HepG2 (cell line): ENCODE data around the gene RNF208. TPM values are rescaled to one million over a fixed set of nuclear protein-coding genes. Genes with fewer than 3 reads are reported as not detected.

Experiments
- ASH2L ChIP-seq: fragments of 300-600, 200-600 bp; sonication (generic); IDR thresholded peaks from 2 replicates; pipeline ENCODE4 v1.7.0; 2017; ENCODE audit warnings: low read depth, mild to moderate bottlenecking, moderate library complexity, mixed read lengths, low read length; ENCODE audit not compliant: insufficient read length
- GPBP1L1 ChIP-seq: sonication (generic); formaldehyde crosslinking; IDR thresholded peaks from 2 replicates; pipeline ENCODE4 v1.5.0; 2020; ENCODE audit warnings: mild to moderate bottlenecking, missing genetic modification reagents
- ISL2 ChIP-seq: sonication (generic); formaldehyde crosslinking; IDR thresholded peaks from 2 replicates; pipeline ENCODE4 v1.5.0; 2020; ENCODE audit warnings: missing genetic modification reagents
- MIER3 ChIP-seq: IDR thresholded peaks from 2 replicates; pipeline ENCODE4 v1.6.1; 2016; ENCODE audit warnings: missing compliant biosample characterization, borderline replicate concordance
- MTA1 ChIP-seq: sonication (generic); formaldehyde crosslinking; IDR thresholded peaks from 2 replicates; pipeline ENCODE4 v1.4.0; 2020; ENCODE audit warnings: missing genetic modification reagents, mild to moderate bottlenecking, borderline replicate concordance
- MTF2 ChIP-seq: sonication (generic); formaldehyde crosslinking; IDR thresholded peaks from 2 replicates; pipeline ENCODE4 v1.5.0; 2020; ENCODE audit warnings: missing genetic modification reagents, borderline replicate concordance
- MXI1 ChIP-seq: IDR thresholded peaks from 3 replicates; pipeline ENCODE4 v1.6.1; 2012; ENCODE audit warnings: low read depth, low read length, inconsistent platforms, borderline replicate concordance
- NFE2L2 ChIP-seq: fragments of 150-350 bp; IDR thresholded peaks from 2 replicates; pipeline ENCODE4 v1.6.1; 2014; ENCODE audit warnings: low read length
- PAXIP1 ChIP-seq: sonication (generic); formaldehyde crosslinking; conservative IDR thresholded peaks from 2 replicates; pipeline ENCODE4 v1.4.0; 2020; ENCODE audit warnings: mild to moderate bottlenecking, missing genetic modification reagents, moderate library complexity
- PHF8 ChIP-seq: sonication (generic); formaldehyde crosslinking; IDR thresholded peaks from 2 replicates; pipeline ENCODE4 v1.5.0; 2020; ENCODE audit warnings: missing genetic modification reagents
- RAD21 ChIP-seq: fragments of 450-650 bp; formaldehyde crosslinking; IDR thresholded peaks from 2 replicates; pipeline ENCODE4 v1.5.0; 2020; ENCODE audit warnings: mild to moderate bottlenecking
- RBFOX2 ChIP-seq: fragments of 200-400 bp; formaldehyde crosslinking; IDR thresholded peaks from 2 replicates; pipeline ENCODE4 v1.6.1; 2017; ENCODE audit warnings: low read depth, mild to moderate bottlenecking, low read length
- REST ChIP-seq, 2 experiments: IDR thresholded peaks; 2 replicates each; pipeline ENCODE4 v1.6.1; 2011 to 2012; ENCODE audit warnings: low read length in 2 of 2, borderline replicate concordance in 1 of 2, low read depth in 1 of 2, mild to moderate bottlenecking in 1 of 2, moderate library complexity in 1 of 2
- ZFP36 ChIP-seq: fragments of 150-350 bp; IDR thresholded peaks from 2 replicates; pipeline ENCODE4 v1.6.1; 2018; ENCODE audit warnings: borderline replicate concordance, low read length, low read depth; ENCODE audit not compliant: partially characterized antibody
- ZNF225 ChIP-seq: sonication (generic); formaldehyde crosslinking; IDR thresholded peaks from 2 replicates; pipeline ENCODE4 v1.4.0; 2020; ENCODE audit warnings: mild to moderate bottlenecking, missing genetic modification reagents
- ZNF282 ChIP-seq: fragments of 450-650 bp; IDR thresholded peaks from 2 replicates; pipeline ENCODE4 v1.6.1; 2018; ENCODE audit not compliant: partially characterized antibody
- ZNF451 ChIP-seq: sonication (generic); formaldehyde crosslinking; IDR thresholded peaks from 2 replicates; pipeline ENCODE4 v1.5.0; 2020; ENCODE audit warnings: mild to moderate bottlenecking, missing genetic modification reagents
- ZNF468 ChIP-seq: sonication (generic); formaldehyde crosslinking; IDR thresholded peaks from 2 replicates; pipeline ENCODE4 v1.8.0; 2022; ENCODE audit warnings: mild to moderate bottlenecking, moderate library complexity, missing genetic modification reagents
- ZNF616 ChIP-seq: sonication (generic); formaldehyde crosslinking; IDR thresholded peaks from 2 replicates; pipeline ENCODE4 v1.5.0; 2020; ENCODE audit warnings: low read depth, mild to moderate bottlenecking, missing genetic modification reagents
- ZNF629 ChIP-seq: sonication (generic); formaldehyde crosslinking; conservative IDR thresholded peaks from 2 replicates; pipeline ENCODE4 v1.5.0; 2020; ENCODE audit warnings: missing genetic modification reagents
- ZNF792 ChIP-seq: IDR thresholded peaks from 2 replicates; pipeline ENCODE4 v1.6.1; 2016
- ZNF883 ChIP-seq: sonication (generic); formaldehyde crosslinking; IDR thresholded peaks from 2 replicates; pipeline ENCODE4 v1.5.1; 2020; ENCODE audit warnings: mild to moderate bottlenecking, missing genetic modification reagents; ENCODE audit errors: not compliant biosample characterization
- polyA plus RNA-seq, 8 experiments: library from polyadenylated mRNA; depleted of rRNA in 3 of 8; stranded (reverse) in 7 of 8; unstranded in 1 of 8; fragments of >200 nt; fragmentation: Illumina TruSeq in 4 of 8; extraction: Trizol in 4 of 8; gene quantifications; 2 replicates each; pipeline versions ENCODE4 v1.2.1 to v1.2.3, GENCODE V29; 2011 to 2016; ENCODE audit warnings: low read depth in 4 of 8, missing spikeins in 1 of 8, mixed read lengths in 1 of 8; ENCODE audit not compliant: insufficient read depth in 1 of 8
- total RNA-seq, 5 experiments: library from RNA; depleted of rRNA; stranded (reverse); fragments of >200 nt; fragmentation: Illumina TruSeq; extraction: Trizol; gene quantifications; 2 replicates each; pipeline ENCODE4 v1.2.3, GENCODE V29; 2016; ENCODE audit warnings: low read depth in 1 of 5

RNF208 gene
- total and polyA plus RNA-seq, 2 of the 13 experiments (the other 11 are each of a cell fraction or from before 2014, with no cell fraction given) = 1.6 to 2.1 TPM

- TF ChIP-seq PAXIP1 = no peak
- TF ChIP-seq ZFP36 = peak; percentile 86
- no peak for TF ChIP-seq ZNF468 (CRISPR knock-in tag)
- peak; percentile 51; the same call in 1 of the 2 replicates for TF ChIP-seq MTA1 (CRISPR knock-in tag)
- TF ChIP-seq ASH2L = no peak
- peak; percentile 95 for TF ChIP-seq RAD21 (CRISPR knock-in tag)
- no peak for TF ChIP-seq GPBP1L1 (CRISPR knock-in tag)
- no peak for TF ChIP-seq ZNF616
- 0 out of 2 replicates have a peak, but pooled peaks have one; percentile 53 for TF ChIP-seq MTF2
- TF ChIP-seq REST (IDR thresholded peaks at IDR 0.05; ENCODE audit: borderline replicate concordance in 1 of 2, low read depth in 1 of 2, low read length in 2 of 2) = no peak
- no peak for TF ChIP-seq RBFOX2
- TF ChIP-seq ZNF883 (CRISPR knock-in tag) = peak; percentile 63
- peak; percentile 34; the same call in 1 of the 2 replicates for TF ChIP-seq PHF8
- 0 out of 2 replicates have a peak, but pooled peaks have one; percentile 10 for TF ChIP-seq ZNF629 (CRISPR knock-in tag)
- 0 out of 2 replicates have a peak, but pooled peaks have one; percentile 21 for TF ChIP-seq ZNF792 (CRISPR knock-in tag)
- TF ChIP-seq ZNF225 (CRISPR knock-in tag) = 0 out of 2 replicates have a peak, but pooled peaks have one; percentile 28
- TF ChIP-seq ZNF282 = no peak
- 0 out of 2 replicates have a peak, but pooled peaks have one; percentile 59 for TF ChIP-seq MIER3 (CRISPR knock-in tag)
- peak; percentile 44; the same call in 1 of the 3 replicates for TF ChIP-seq MXI1
- TF ChIP-seq NFE2L2 = no peak
- TF ChIP-seq ZNF451 (CRISPR knock-in tag) = no peak
- TF ChIP-seq ISL2 = no peak
Observed at GRCh38 chr9:137227054-137227852, 5.2 kb upstream of the RNF208 start, which contains the start of gene RNF224 (continued).
